HepG2 (cell line): ENCODE data around the gene GJB2. TPM values are rescaled to one million over a fixed set of nuclear protein-coding genes. Genes with fewer than 3 reads are reported as not detected.

Source experiments
- ATAC-seq: fragments of 200-7000 bp; cut with Tn5 transposase; 3 replicates; pipeline ENCODE4 v1.9.1; 2020; ENCODE audit warnings: mild to moderate bottlenecking, moderate library complexity
- BruUV-seq: library from RNA; stranded (reverse); fragments of 400-500 nt; replicated peaks from 2 replicates; lab custom pipeline; 2021; lab: Mats Ljungman, UMichigan
- CTCF ChIA-PET: fragments of 300-600 bp; formaldehyde crosslinking; extraction: SDS; loops from one replicate; lab custom pipeline; 2021; ENCODE audit warnings: low total read pairs, inconsistent platforms, low intra/inter-chr PET ratio; lab: Yijun Ruan, JAX
- POLR2A ChIA-PET: fragments of 350-600 bp; sonication (Branson Sonifier 250); formaldehyde crosslinking; loops from one replicate; lab custom pipeline; 2020; ENCODE audit warnings: antibody characterized with exemption, inconsistent platforms; lab: Yijun Ruan, JAX
- DNase-seq: peaks from one replicate; pipeline ENCODE4 v3.0.0-alpha.2; 2015; ENCODE audit warnings: low spot score
- FAIRE-seq: peaks from 3 replicates; lab custom pipeline; 2011; peaks lifted over from hg19 to GRCh38; lab: Jason Lieb, UNC
- H2AFZ ChIP-seq: one replicate; pipeline ENCODE4 v1.6.1; 2011; ENCODE audit warnings: low read length, inconsistent platforms
- H3K27ac ChIP-seq: fragments of 300-600 bp; 3 replicates; pipeline ENCODE4 v1.8.0; 2011; ENCODE audit warnings: mixed run types, mild to moderate bottlenecking, mixed read lengths, low read length, inconsistent platforms; ENCODE audit not compliant: insufficient read depth; ENCODE audit errors: extremely low read length
- H3K27me3 ChIP-seq, 2 experiments: fragments of 200-600 bp in 1 of 2; 2 replicates in 1 of 2; 3 replicates in 1 of 2; pipeline versions ENCODE4 v1.6.0 to v1.8.0; 2011; ENCODE audit warnings: low read length in 2 of 2, mild to moderate bottlenecking in 2 of 2, moderate library complexity in 2 of 2, inconsistent platforms in 1 of 2; ENCODE audit not compliant: insufficient read depth in 2 of 2, control insufficient read depth in 1 of 2
- H3K36me3 ChIP-seq, 2 experiments: fragments of 200-600 bp in 1 of 2; replicated peaks in 1 of 2; 2 replicates in 1 of 2; 3 replicates in 1 of 2; pipeline versions ENCODE4 v1.5.1 to v1.8.0; 2011; ENCODE audit warnings: low read length in 2 of 2, inconsistent platforms in 1 of 2; ENCODE audit not compliant: insufficient read depth in 2 of 2, control insufficient read depth in 1 of 2
- H3K4me1 ChIP-seq: 2 replicates; pipeline ENCODE4 v1.5.1; 2012; ENCODE audit warnings: low read length, inconsistent platforms; ENCODE audit not compliant: insufficient read depth
- H3K4me2 ChIP-seq: 2 replicates; pipeline ENCODE4 v1.6.0; 2011; ENCODE audit warnings: low read depth, low read length, inconsistent platforms
- H3K4me3 ChIP-seq, 3 experiments: fragments of 200-600 bp in 1 of 3; sonication (generic), shearing (Covaris generic) in 1 of 3; replicated peaks in 1 of 3; 2 replicates each; pipeline ENCODE4 v1.5.1; 2011 to 2016; ENCODE audit warnings: low read length in 3 of 3, inconsistent platforms in 2 of 3, low read depth in 2 of 3, mild to moderate bottlenecking in 2 of 3, control low read depth in 1 of 3, mixed read lengths in 1 of 3; ENCODE audit not compliant: insufficient read depth in 1 of 3
- H3K79me2 ChIP-seq: one replicate; pipeline ENCODE4 v1.6.1; 2011; ENCODE audit warnings: low read length, inconsistent platforms; ENCODE audit not compliant: insufficient read depth
- H3K9ac ChIP-seq: 2 replicates; pipeline ENCODE4 v1.6.0; 2011; ENCODE audit warnings: mild to moderate bottlenecking, low read depth, low read length, inconsistent platforms; ENCODE audit not compliant: insufficient read depth
- H3K9me3 ChIP-seq: 2 replicates; pipeline ENCODE4 v1.5.1; 2012; ENCODE audit warnings: mild to moderate bottlenecking, low read length
- H4K20me1 ChIP-seq: 2 replicates; pipeline ENCODE4 v1.6.0; 2011; ENCODE audit warnings: inconsistent platforms, mild to moderate bottlenecking, low read length, moderate library complexity; ENCODE audit not compliant: insufficient read depth
- ARHGAP35 ChIP-seq: sonication (generic); formaldehyde crosslinking; IDR thresholded peaks from 2 replicates; pipeline ENCODE4 v1.9.0; 2022; ENCODE audit warnings: mild to moderate bottlenecking, inconsistent platforms, moderate library complexity, missing genetic modification reagents, borderline replicate concordance
- HNRNPLL ChIP-seq: fragments of 200-400 bp; formaldehyde crosslinking; IDR thresholded peaks from 2 replicates; pipeline ENCODE4 v1.6.1; 2017; ENCODE audit warnings: mild to moderate bottlenecking, low read depth, low read length; ENCODE audit not compliant: poor library complexity, severe bottlenecking
- KLF15 ChIP-seq: sonication (generic); formaldehyde crosslinking; IDR thresholded peaks from 2 replicates; pipeline ENCODE4 v1.8.1; 2023; ENCODE audit warnings: borderline replicate concordance, mild to moderate bottlenecking, inconsistent platforms, missing genetic modification reagents, mixed read lengths
- SOX13 ChIP-seq, 3 experiments: fragments of 450-650 bp in 1 of 3; sonication (generic) in 1 of 3; formaldehyde crosslinking in 1 of 3; IDR thresholded peaks in 2 of 3; conservative IDR thresholded peaks in 1 of 3; 2 replicates each; pipeline versions ENCODE4 v1.5.0 to v1.6.1; 2016 to 2020; ENCODE audit warnings: antibody characterized with exemption in 1 of 3, mild to moderate bottlenecking in 1 of 3, missing compliant biosample characterization in 1 of 3, missing genetic modification reagents in 1 of 3, moderate library complexity in 1 of 3
- SP140L ChIP-seq: sonication (generic); formaldehyde crosslinking; IDR thresholded peaks from 2 replicates; pipeline ENCODE4 v1.4.0; 2020; ENCODE audit warnings: missing genetic modification reagents, borderline replicate concordance
- ZFP36 ChIP-seq: fragments of 150-350 bp; IDR thresholded peaks from 2 replicates; pipeline ENCODE4 v1.6.1; 2018; ENCODE audit warnings: borderline replicate concordance, low read length, low read depth; ENCODE audit not compliant: partially characterized antibody
- ZNF33A ChIP-seq: sonication (generic); formaldehyde crosslinking; IDR thresholded peaks from 2 replicates; pipeline ENCODE4 v1.5.1; 2020; ENCODE audit warnings: missing genetic modification reagents, mild to moderate bottlenecking, moderate library complexity, borderline replicate concordance
- ZNF549 ChIP-seq: sonication (generic); formaldehyde crosslinking; IDR thresholded peaks from 2 replicates; pipeline ENCODE4 v1.5.0; 2020; ENCODE audit warnings: missing genetic modification reagents
- ZNF580 ChIP-seq: IDR thresholded peaks from 2 replicates; pipeline ENCODE4 v1.6.1; 2016; ENCODE audit warnings: low read depth, borderline replicate concordance
- ZNF773 ChIP-seq: sonication (generic); formaldehyde crosslinking; IDR thresholded peaks from 2 replicates; pipeline ENCODE4 v1.4.0; 2020; ENCODE audit warnings: missing genetic modification reagents, borderline replicate concordance
- ZNF782 ChIP-seq: sonication (generic); formaldehyde crosslinking; IDR thresholded peaks from 2 replicates; pipeline ENCODE4 v1.4.0; 2020; ENCODE audit warnings: missing genetic modification reagents, mild to moderate bottlenecking, borderline replicate concordance
- WGBS: methylation state at CpG from one replicate; pipeline ENCODE4 v1.1.6; 2017; ENCODE audit warnings: low lambda C conversion rate; 5-methylcytosine and 5-hydroxymethylcytosine counted together
- in situ Hi-C: cut with HindIII; loops from 2 replicates; pipeline ENCODE4 v1.10.0; 2017; ENCODE audit warnings: low pct_unique_long_range_greater_than_20kb; ENCODE audit not compliant: extremely low pct_ligation_motif_present
- intact Hi-C: fragments of 100-400 bp; cut with micrococcal nuclease; formaldehyde crosslinking; loops from one replicate; pipeline ENCODE4 v1.10.0; 2022; ENCODE audit not compliant: unreplicated experiment
- polyA plus RNA-seq, 8 experiments: library from polyadenylated mRNA; depleted of rRNA in 3 of 8; stranded (reverse) in 7 of 8; unstranded in 1 of 8; fragments of >200 nt; fragmentation: Illumina TruSeq in 4 of 8; extraction: Trizol in 4 of 8; gene quantifications; 2 replicates each; pipeline versions ENCODE4 v1.2.1 to v1.2.3, GENCODE V29; 2011 to 2016; ENCODE audit warnings: low read depth in 4 of 8, missing spikeins in 1 of 8, mixed read lengths in 1 of 8; ENCODE audit not compliant: insufficient read depth in 1 of 8
- total RNA-seq, 5 experiments: library from RNA; depleted of rRNA; stranded (reverse); fragments of >200 nt; fragmentation: Illumina TruSeq; extraction: Trizol; gene quantifications; 2 replicates each; pipeline ENCODE4 v1.2.3, GENCODE V29; 2016; ENCODE audit warnings: low read depth in 1 of 5
- TF ChIP-seq, protein P1 (sequence below): sonication (generic); formaldehyde crosslinking; IDR thresholded peaks from 2 replicates; pipeline ENCODE4 v1.9.0; 2022; ENCODE audit warnings: low read depth, missing genetic modification reagents
- TF ChIP-seq, protein P2 (sequence below): sonication (generic); formaldehyde crosslinking; IDR thresholded peaks from 2 replicates; pipeline ENCODE4 v1.8.0; 2022; ENCODE audit warnings: low read depth, missing genetic modification reagents

GJB2 gene
- total and polyA plus RNA-seq, 2 of the 13 experiments (the other 11 are each of a cell fraction or from before 2014, with no cell fraction given), result 0.15 to 0.18 TPM

GRCh38 chr13:20186771-20187170 lies 6.0 kb downstream of the GJB2 start:
- H3K27ac ChIP-seq, result no peak overlapping the region
- H3K4me3 ChIP-seq, result no peak overlapping the region
- 19% methylated on average over 5 of the region's 6 CpGs for WGBS
- no peaks in the 10 kb centered on the region for H3K36me3 ChIP-seq
- FAIRE-seq, result no peak
- H3K27me3 ChIP-seq, result peaks cover 3 to 40% of the 10 kb centered on the region in 2 experiments
- H3K9ac ChIP-seq, result no peak overlapping the region
- in situ Hi-C loops (loop anchor here (10.0 kb wide), 1 partner anchor 738 kb away; no protein-coding TSS in a partner anchor), intact Hi-C loops (no loop called here)
- DNase-seq, result no peak
- no peak overlapping the region for H2AFZ ChIP-seq
- H3K79me2 ChIP-seq, result no peaks in the 10 kb centered on the region
- ChIA-PET POLR2A (no interaction called here), CTCF (no interaction called here)
- no peak overlapping the region for H3K4me2 ChIP-seq
- no peaks in the 10 kb centered on the region for H3K9me3 ChIP-seq
- peaks cover 31% of the 10 kb centered on the region for H3K4me1 ChIP-seq
- no peaks in the 10 kb centered on the region for H4K20me1 ChIP-seq
- ATAC-seq, result no peak
- BruUV-seq, result no TSS peak
- TF ChIP-seq ARHGAP35 (no peak), KLF15 (CRISPR knock-in tag) (no peak), ZNF580 (no peak), ZNF782 (CRISPR knock-in tag) (no peak), SOX13 (IDR thresholded peaks at IDR 0.05) (no peak), SOX13 (CRISPR knock-in tag; conservative IDR thresholded peaks at IDR 0.05 in 1 of 2, IDR thresholded peaks at IDR 0.05 in 1 of 2) (no peak), SP140L (no peak), ZNF33A (no peak), HNRNPLL (no peak), ZNF773 (no peak), ZFP36 (no peak), ZNF549 (CRISPR knock-in tag) (no peak)
- TF ChIP-seq, protein P1, sequence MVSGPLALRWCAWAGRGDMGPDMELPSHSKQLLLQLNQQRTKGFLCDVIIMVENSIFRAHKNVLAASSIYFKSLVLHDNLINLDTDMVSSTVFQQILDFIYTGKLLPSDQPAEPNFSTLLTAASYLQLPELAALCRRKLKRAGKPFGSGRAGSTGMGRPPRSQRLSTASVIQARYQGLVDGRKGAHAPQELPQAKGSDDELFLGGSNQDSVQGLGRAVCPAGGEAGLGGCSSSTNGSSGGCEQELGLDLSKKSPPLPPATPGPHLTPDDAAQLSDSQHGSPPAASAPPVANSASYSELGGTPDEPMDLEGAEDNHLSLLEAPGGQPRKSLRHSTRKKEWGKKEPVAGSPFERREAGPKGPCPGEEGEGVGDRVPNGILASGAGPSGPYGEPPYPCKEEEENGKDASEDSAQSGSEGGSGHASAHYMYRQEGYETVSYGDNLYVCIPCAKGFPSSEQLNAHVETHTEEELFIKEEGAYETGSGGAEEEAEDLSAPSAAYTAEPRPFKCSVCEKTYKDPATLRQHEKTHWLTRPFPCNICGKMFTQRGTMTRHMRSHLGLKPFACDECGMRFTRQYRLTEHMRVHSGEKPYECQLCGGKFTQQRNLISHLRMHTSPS (CRISPR knock-in tag), result no peak
- TF ChIP-seq, protein P2, sequence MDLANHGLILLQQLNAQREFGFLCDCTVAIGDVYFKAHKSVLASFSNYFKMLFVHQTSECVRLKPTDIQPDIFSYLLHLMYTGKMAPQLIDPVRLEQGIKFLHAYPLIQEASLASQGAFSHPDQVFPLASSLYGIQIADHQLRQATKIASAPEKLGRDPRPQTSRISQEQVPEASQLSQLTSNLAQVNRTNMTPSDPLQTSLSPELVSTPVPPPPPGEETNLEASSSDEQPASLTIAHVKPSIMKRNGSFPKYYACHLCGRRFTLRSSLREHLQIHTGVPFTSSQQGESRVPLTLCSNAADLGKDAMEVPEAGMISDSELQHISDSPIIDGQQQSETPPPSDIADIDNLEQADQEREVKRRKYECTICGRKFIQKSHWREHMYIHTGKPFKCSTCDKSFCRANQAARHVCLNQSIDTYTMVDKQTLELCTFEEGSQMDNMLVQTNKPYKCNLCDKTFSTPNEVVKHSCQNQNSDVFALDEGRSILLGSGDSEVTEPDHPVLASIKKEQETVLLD (CRISPR knock-in tag), result no peak
